Measurements from ENCODE around the gene ANTXR2.

- TF ChIP-seq TEAD4 (IDR thresholded peaks at IDR 0.05; ENCODE audit: borderline replicate concordance, insufficient read depth) = no peak
- no peak for TF ChIP-seq CTCF (IDR thresholded peaks at IDR 0.05)
- no peak for TF ChIP-seq USF1 (IDR thresholded peaks at IDR 0.05; ENCODE audit: borderline replicate concordance, low read depth)
- TF ChIP-seq NFIC (IDR thresholded peaks at IDR 0.05; ENCODE audit: borderline replicate concordance) = no peak
- no peak for TF ChIP-seq EP300 (IDR thresholded peaks at IDR 0.05; ENCODE audit: borderline replicate concordance in 1 of 2, low read depth in 1 of 2, low read length in 1 of 2)
Observed at GRCh38 chr4:79899481-79899880, 173.5 kb downstream of the ANTXR2 start.
